HCT116 (cell line): ENCODE data around the gene CHRNA5. TPM values are rescaled to one million over a fixed set of nuclear protein-coding genes. Genes with fewer than 3 reads are reported as not detected.

ENCODE experiments used
- ATAC-seq: fragments of 200-7000 bp; cut with Tn5 transposase; 2 replicates; pipeline ENCODE4 v1.9.1; 2020; ENCODE audit warnings: mild to moderate bottlenecking, moderate library complexity
- BruUV-seq: library from RNA; stranded (reverse); fragments of 400-500 nt; replicated peaks from 2 replicates; lab custom pipeline; 2021; lab: Mats Ljungman, UMichigan
- CTCF ChIA-PET: fragments of 300-600 bp; sonication (Branson Sonifier 250); formaldehyde crosslinking; loops from one replicate; lab custom pipeline; 2021; ENCODE audit warnings: antibody characterized with exemption; lab: Charles Lee
- POLR2A ChIA-PET: fragments of 300-600, 350-600 bp; sonication (Branson Sonifier 250); formaldehyde crosslinking; loops from one replicate; lab custom pipeline; 2021; ENCODE audit warnings: antibody characterized with exemption; lab: Charles Lee
- RAD21 ChIA-PET, 2 experiments: fragments of 300-600 bp; sonication (Branson Sonifier 250); formaldehyde crosslinking; loops; one replicate each; lab custom pipeline; 2023; ENCODE audit warnings: low total read pairs in 2 of 2; ENCODE audit not compliant: uncharacterized antibody in 2 of 2, unreplicated experiment in 2 of 2, low non-redundant PET in 1 of 2; lab: Charles Lee
- DNase-seq: peaks from one replicate; pipeline ENCODE4 v3.0.0-alpha.2; 2010; ENCODE audit warnings: low read depth, low spot score
- H2AFZ ChIP-seq: fragments of 200-600 bp; shearing (Covaris generic), sonication (generic); 2 replicates; pipeline ENCODE4 v1.6.1; 2017; ENCODE audit warnings: low read depth, mixed run types, mixed read lengths, antibody characterized with exemption, low read length; ENCODE audit not compliant: poor library complexity, severe bottlenecking
- H3K27ac ChIP-seq: 2 replicates; pipeline ENCODE4 v1.5.1; 2012; ENCODE audit warnings: low read depth, low read length
- H3K27me3 ChIP-seq: fragments of 200-600 bp; sonication (generic); 2 replicates; pipeline ENCODE4 v1.6.1; 2016; ENCODE audit warnings: mixed run types, low read length, mixed read lengths; ENCODE audit not compliant: insufficient read depth
- H3K36me3 ChIP-seq, 2 experiments: fragments of 200-500 bp in 1 of 2; fragments of 200-600 bp in 1 of 2; sonication (Bioruptor generic) in 1 of 2; sonication (generic) in 1 of 2; 2 replicates each; pipeline versions ENCODE4 v1.5.1 to v1.6.1; 2014 to 2016; ENCODE audit warnings: low read length in 2 of 2, inconsistent platforms in 1 of 2, mixed read lengths in 1 of 2, mixed run types in 1 of 2; ENCODE audit not compliant: insufficient read depth in 2 of 2, control insufficient read depth in 1 of 2
- H3K4me1 ChIP-seq, 2 experiments: fragments of 200-600 bp in 1 of 2; sonication (generic) in 1 of 2; 2 replicates each; pipeline versions ENCODE4 v1.5.1 to v1.6.1; 2012 to 2017; ENCODE audit warnings: low read length in 2 of 2, inconsistent platforms in 1 of 2, mild to moderate bottlenecking in 1 of 2, mixed read lengths in 1 of 2, mixed run types in 1 of 2, moderate library complexity in 1 of 2; ENCODE audit not compliant: insufficient read depth in 2 of 2, control insufficient read depth in 1 of 2
- H3K4me2 ChIP-seq: fragments of 200-600 bp; sonication (generic); 2 replicates; pipeline ENCODE4 v1.6.1; 2017; ENCODE audit warnings: mixed run types, low read length, mixed read lengths
- H3K4me3 ChIP-seq, 2 experiments: fragments of 200-600 bp in 1 of 2; sonication (generic) in 1 of 2; replicated peaks in 1 of 2; 2 replicates each; pipeline ENCODE4 v1.5.1; 2011 to 2016; ENCODE audit warnings: low read length in 2 of 2, control low read depth in 1 of 2, low read depth in 1 of 2, mild to moderate bottlenecking in 1 of 2, mixed read lengths in 1 of 2, mixed run types in 1 of 2
- H3K79me2 ChIP-seq: fragments of 200-600 bp; sonication (generic); 2 replicates; pipeline ENCODE4 v1.6.1; 2017; ENCODE audit warnings: mild to moderate bottlenecking, mixed run types, low read length, moderate library complexity, mixed read lengths; ENCODE audit not compliant: insufficient read depth
- H3K9ac ChIP-seq: fragments of 200-600 bp; sonication (generic); 2 replicates; pipeline ENCODE4 v1.6.1; 2016; ENCODE audit warnings: low read length, mixed read lengths
- H3K9me2 ChIP-seq: fragments of 200-600 bp; sonication (generic), shearing (Covaris generic); 2 replicates; pipeline ENCODE4 v1.6.1; 2017; ENCODE audit warnings: mixed run types, mild to moderate bottlenecking, moderate library complexity; ENCODE audit not compliant: insufficient read depth
- H3K9me3 ChIP-seq, 2 experiments: fragments of 200-500 bp in 1 of 2; fragments of 200-600 bp in 1 of 2; sonication (Bioruptor generic) in 1 of 2; sonication (generic) in 1 of 2; 2 replicates each; pipeline ENCODE4 v1.6.1; 2014 to 2017; ENCODE audit warnings: low read length in 2 of 2, mixed read lengths in 2 of 2, inconsistent platforms in 1 of 2, low read depth in 1 of 2, mild to moderate bottlenecking in 1 of 2, mixed run types in 1 of 2, moderate library complexity in 1 of 2; ENCODE audit not compliant: control insufficient read depth in 1 of 2, insufficient read depth in 1 of 2
- H4K20me1 ChIP-seq: fragments of 200-600 bp; sonication (generic), shearing (Covaris generic); 2 replicates; pipeline ENCODE4 v1.6.1; 2017; ENCODE audit warnings: mixed run types, mild to moderate bottlenecking, moderate library complexity; ENCODE audit not compliant: insufficient read depth
- ATF3 ChIP-seq: IDR thresholded peaks from 2 replicates; pipeline ENCODE4 v1.6.1; 2012
- CBX3 ChIP-seq: IDR thresholded peaks from 2 replicates; pipeline ENCODE4 v1.6.1; 2012; ENCODE audit warnings: low read depth
- EZH2 ChIP-seq: fragments of 200-600 bp; sonication (generic); IDR thresholded peaks from 2 replicates; pipeline ENCODE4 v1.6.1; 2017; ENCODE audit warnings: antibody characterized with exemption, mixed run types
- FOSL1 ChIP-seq: IDR thresholded peaks from 2 replicates; pipeline ENCODE4 v1.6.1; 2012; ENCODE audit warnings: low read depth
- MAX ChIP-seq: IDR thresholded peaks from 2 replicates; pipeline ENCODE4 v1.6.1; 2012
- POLR2A ChIP-seq: IDR thresholded peaks from 2 replicates; pipeline ENCODE4 v1.7.0; 2011; ENCODE audit warnings: borderline replicate concordance; ENCODE audit not compliant: insufficient read depth, insufficient read length; ENCODE audit errors: extremely low read depth
- POLR2AphosphoS5 ChIP-seq: IDR thresholded peaks from 2 replicates; pipeline ENCODE4 v1.6.1; 2011; ENCODE audit warnings: mild to moderate bottlenecking, low read depth, low read length, moderate library complexity
- REST ChIP-seq: IDR thresholded peaks from 2 replicates; pipeline ENCODE4 v1.6.1; 2012; ENCODE audit warnings: low read depth
- SP1 ChIP-seq: IDR thresholded peaks from 2 replicates; pipeline ENCODE4 v1.6.1; 2012; ENCODE audit warnings: low read depth
- SRF ChIP-seq: IDR thresholded peaks from 2 replicates; pipeline ENCODE4 v1.6.1; 2012; ENCODE audit warnings: low read depth
- YY1 ChIP-seq: IDR thresholded peaks from 2 replicates; pipeline ENCODE4 v1.6.1; 2011; ENCODE audit warnings: low read length, low read depth, moderate library complexity, mild to moderate bottlenecking; ENCODE audit not compliant: insufficient replicate concordance; ENCODE audit errors: extremely low read depth
- ZFX ChIP-seq: fragments of 450-650 bp; IDR thresholded peaks from 2 replicates; pipeline ENCODE4 v1.6.1; 2017
- intact Hi-C: fragments of 100-400 bp; cut with micrococcal nuclease; formaldehyde crosslinking; loops from 2 replicates; pipeline ENCODE4 v1.10.0; 2022
- total RNA-seq: library from RNA; stranded (reverse); gene quantifications from one replicate; pipeline ENCODE4 v1.2.1, GENCODE V29; 2021; ENCODE audit not compliant: unreplicated experiment

CHRNA5 gene
- total RNA-seq, 1 experiment from 2014 or later, result 25.2 TPM

GRCh38 chr15:78621810-78622402 lies 56.6 kb downstream of the CHRNA5 start:
- H3K4me1 ChIP-seq, result peaks cover 0 to 4% of the 10 kb centered on the region in 2 experiments; a peak in 1 of 4 replicates
- no peak for DNase-seq
- RAD21 ChIA-PET, result no interaction called here
- no peak overlapping the region for H3K9ac ChIP-seq
- BruUV-seq, result no TSS peak
- H3K4me2 ChIP-seq, result no peak overlapping the region
- no peaks in the 10 kb centered on the region for H4K20me1 ChIP-seq
- no peak for ATAC-seq
- TF ChIP-seq YY1 (no peak), ZFX (no peak), SRF (no peak), POLR2AphosphoS5 (no peak), EZH2 (no peak), REST (no peak), ATF3 (no peak), FOSL1 (no peak), SP1 (no peak), POLR2A (no peak), CBX3 (no peak), MAX (no peak)
- H3K79me2 ChIP-seq, result no peaks in the 10 kb centered on the region
- H2AFZ ChIP-seq, result no peak overlapping the region
- no peaks in the 10 kb centered on the region for H3K9me2 ChIP-seq
- no peaks in the 10 kb centered on the region for H3K36me3 ChIP-seq
- intact Hi-C loops, result no loop called here
- H3K27ac ChIP-seq, result no peak overlapping the region
- no peaks in the 10 kb centered on the region for H3K9me3 ChIP-seq
- CTCF ChIA-PET, result no interaction called here
- POLR2A ChIA-PET, result no interaction called here
- no peak overlapping the region for H3K4me3 ChIP-seq
- no peaks in the 10 kb centered on the region for H3K27me3 ChIP-seq
